GDM1 (cell line): Measurements from ENCODE around the gene IGLON5.
A peak's percentile ranks its signal among the peaks of the same experiment; 100 is the strongest.

ENCODE experiments used
- DNase-seq: peaks from one replicate; lab custom pipeline; 2025; lab: John Stamatoyannopoulos, UW

IGLON5 gene

DNA sequence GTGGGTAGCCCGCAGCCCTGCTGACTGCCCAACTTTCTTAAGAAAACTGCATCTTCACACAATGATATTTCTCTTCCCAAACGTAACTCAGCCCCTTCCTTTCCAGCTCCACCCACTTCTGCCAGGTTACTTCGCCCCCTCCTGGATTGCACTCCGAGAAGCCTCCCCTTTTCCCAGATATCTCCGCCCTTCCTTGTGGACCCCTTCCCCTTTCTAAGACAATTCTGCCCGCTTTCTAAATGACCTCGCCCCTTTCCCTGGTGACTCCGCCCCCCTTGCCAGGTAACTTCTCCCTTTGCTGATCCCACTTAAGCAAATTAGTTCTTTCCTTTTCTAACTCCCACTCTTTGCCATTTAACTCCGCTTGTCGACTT lies 27.9 kb downstream of the IGLON5 start:
- DNase-seq = no peak

DNA sequence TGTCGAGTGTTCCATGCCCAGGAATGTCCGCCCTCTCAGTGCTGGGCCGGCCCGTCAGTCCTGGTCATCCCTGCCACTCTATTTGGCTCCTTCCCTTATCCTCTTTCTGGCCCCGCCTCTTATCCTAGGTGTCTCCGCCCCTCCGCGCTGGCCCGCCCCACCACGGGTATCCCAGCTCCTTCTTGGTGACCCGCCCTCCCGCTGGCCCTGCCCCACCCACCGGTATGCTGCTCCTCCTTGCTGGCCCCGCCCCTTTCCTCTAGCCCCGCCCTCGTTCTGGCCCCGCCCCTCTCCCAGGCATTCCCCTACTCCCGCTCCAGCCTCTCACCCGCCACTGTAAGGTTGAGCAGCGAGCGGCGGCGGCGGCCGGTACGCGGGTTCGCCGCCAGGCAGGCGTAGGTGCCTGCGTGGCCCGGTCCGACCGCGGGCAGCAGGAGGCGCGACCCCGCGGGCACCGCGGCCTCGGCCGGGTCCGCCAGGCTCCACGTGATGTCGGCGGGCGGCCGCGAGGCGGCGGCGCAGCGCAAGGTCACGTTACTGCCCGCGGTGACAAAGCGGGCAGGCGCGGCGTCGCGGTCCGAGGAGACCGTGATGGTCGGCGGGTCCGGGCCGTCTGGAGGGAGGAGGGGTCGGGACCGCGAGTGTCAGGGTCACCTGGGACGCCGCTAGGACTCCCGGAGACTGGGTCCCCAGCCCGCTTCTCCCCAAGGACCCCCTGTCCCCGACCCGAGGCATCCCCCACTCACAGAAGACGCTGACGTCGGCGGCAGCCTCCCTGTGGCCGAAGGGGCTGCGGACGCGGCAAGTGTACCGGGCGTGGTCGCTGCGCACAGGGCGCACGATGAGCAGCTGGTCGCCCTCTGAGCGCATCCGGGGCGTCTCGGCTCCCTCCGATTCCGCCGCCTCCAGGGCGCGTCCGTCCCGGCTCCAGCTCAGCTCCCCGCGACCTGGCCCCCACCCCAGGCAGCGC lies 28.5 kb downstream of the IGLON5 start:
- DNase-seq = peak; percentile 88

DNA sequence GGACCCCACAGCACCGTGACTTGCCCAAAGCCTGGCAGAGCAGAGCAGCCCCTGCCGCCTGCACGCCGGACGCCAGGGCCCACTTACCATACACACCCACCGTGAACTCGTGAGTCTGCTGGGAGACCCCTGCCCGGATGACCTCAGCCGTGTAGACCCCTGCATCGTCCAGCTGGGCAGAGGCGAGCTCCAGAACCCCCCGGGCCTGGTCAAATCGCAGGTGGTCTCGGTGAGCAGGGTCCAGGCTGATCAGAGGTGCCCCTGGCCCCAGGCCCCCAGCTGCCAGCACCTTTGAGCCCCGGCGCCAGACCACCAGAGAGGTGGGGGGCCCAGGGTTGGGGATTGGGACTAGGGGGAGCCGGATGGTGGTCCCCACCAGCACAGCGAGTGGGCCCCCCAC lies 29.6 kb downstream of the IGLON5 start:
- no peak for DNase-seq

DNA sequence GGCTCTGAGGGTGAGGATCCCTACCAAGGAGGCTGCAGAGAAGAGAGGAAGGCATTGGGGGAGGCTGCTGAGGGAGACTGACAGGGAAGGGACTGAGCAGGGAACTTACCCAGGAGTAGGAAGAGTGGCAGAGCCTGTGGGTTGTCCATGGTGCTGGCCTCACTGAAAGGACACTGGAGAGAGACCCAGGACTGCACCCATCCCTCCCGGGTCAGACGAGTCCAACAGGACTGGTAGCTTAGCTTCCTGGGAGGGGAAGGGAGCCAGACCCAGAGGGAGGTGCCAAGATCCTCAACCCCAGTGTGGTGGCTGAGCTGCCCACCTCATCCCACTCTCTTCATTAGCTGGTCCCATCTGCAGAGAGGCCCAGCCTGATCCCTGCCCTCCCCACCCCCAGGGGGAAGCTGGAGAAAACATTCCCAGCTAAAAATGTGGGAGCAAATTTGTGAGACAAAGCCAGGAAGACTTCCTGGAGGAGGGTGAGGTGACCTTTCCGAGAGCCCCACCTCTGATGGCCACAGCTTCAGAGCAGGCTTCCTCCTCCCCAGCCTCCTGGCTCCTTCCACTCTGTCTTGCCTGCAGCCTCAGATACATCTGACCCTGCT lies 30.6 kb downstream of the IGLON5 start, which contains the start of gene VSIG10L:
Gene VSIG10L (minus strand): TSS at position 164 of the 605 bp plus-strand sequence. CDS start 15 bp downstream, at position 149.
- DNase-seq = no peak

GRCh38 chr19:51342631-51343569 lies 31.5 kb downstream of the IGLON5 start:
- DNase-seq = no peak

GRCh38 chr19:51345076-51345620 lies 33.7 kb downstream of the IGLON5 start:
- DNase-seq = no peak

DNA sequence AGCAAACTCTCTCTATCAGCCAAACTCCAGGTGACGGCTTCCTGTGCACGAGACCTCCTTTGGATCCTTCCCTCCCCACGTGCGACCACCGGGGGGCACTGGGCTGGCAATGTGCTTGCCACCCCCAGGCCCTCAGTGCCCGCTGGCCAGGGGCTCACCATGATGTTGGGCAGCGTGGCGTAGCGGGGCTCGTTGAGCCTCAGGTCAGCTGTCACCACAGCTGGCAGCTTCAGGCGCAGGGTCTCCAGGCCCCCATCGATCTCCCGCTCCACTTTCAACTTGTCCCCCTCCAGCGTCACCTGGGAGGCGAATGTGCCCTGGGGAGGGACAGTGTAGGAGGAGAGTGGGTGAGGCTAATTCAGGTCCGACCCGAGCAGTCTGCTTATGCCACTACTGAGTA lies 35.3 kb downstream of the IGLON5 start:
- DNase-seq = no peak

DNA sequence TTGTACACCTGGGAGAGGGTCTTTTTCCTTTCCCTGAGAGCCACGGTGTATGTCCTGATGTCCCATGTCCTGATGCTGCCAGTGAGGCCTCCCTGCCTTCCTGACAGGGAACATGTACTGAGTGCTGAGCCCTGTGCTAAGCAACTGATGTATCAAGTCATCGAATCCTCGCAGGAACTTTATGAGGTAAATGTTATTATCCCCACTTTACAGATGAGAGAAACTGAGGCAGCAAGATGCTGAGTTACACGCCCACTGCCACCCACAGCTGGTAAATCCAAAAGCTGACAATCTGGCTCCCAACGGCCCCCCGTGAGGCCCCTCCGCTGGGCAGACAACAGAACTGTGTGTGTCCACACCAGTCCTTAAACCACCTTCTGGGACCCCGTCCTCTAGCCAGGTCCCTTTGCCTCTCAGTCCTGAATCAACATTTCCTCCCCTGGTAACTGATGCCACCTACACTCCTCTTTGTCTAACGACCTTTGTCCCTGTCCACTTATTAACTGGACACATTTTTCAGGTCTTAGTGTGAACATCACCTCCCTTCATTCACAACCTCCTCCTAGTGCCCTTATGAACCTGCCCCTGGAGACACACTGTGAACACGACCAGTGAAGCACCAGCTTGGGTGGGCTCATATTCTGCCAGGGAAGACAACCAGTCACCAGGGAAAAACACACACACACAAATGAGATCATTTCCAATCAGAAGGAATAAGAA lies 35.9 kb downstream of the IGLON5 start:
- no peak for DNase-seq

GRCh38 chr19:51351266-51351990 lies 40.0 kb downstream of the IGLON5 start:
- DNase-seq = no peak

GRCh38 chr19:51352783-51353360 lies 41.4 kb downstream of the IGLON5 start:
- no peak for DNase-seq

DNA sequence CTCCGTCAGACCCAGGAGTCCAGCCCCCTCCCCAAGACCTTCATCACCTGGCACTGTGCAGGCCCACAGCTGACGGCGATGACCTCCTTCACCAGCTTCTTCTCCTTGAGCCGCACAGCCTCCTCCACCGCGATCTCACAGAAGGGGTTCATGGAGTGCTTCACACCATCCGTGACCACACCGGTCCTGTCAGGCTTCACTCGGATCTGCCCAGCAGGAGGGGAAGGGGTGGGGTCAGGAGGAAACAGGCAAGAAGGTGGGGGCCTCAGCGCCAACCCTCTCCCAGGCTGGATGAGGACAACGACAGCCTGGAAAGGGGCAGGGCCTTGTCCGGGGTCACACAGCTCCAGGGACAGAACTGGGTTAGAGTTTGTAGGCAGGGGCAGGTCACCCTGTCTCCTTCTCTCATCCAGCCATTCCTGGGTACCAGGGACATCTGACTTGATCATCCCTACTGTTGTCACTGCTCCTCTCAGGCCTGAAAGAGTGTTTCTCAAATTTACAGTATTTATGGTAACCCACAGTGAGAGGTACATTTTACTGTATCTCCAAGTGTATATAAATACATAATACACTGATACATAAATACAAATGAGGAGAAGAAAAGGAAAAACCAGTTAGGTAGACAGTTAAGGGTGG lies 42.8 kb downstream of the IGLON5 start:
- no peak for DNase-seq

GRCh38 chr19:51354742-51355148 lies 43.3 kb downstream of the IGLON5 start:
- no peak for DNase-seq

GRCh38 chr19:51356159-51356801 lies 44.8 kb downstream of the IGLON5 start:
- no peak for DNase-seq

GRCh38 chr19:51357952-51358351 lies 46.5 kb downstream of the IGLON5 start:
- DNase-seq = no peak

- no peak for DNase-seq
Observed at GRCh38 chr19:51359294-51359693, 47.9 kb downstream of the IGLON5 start.

DNA sequence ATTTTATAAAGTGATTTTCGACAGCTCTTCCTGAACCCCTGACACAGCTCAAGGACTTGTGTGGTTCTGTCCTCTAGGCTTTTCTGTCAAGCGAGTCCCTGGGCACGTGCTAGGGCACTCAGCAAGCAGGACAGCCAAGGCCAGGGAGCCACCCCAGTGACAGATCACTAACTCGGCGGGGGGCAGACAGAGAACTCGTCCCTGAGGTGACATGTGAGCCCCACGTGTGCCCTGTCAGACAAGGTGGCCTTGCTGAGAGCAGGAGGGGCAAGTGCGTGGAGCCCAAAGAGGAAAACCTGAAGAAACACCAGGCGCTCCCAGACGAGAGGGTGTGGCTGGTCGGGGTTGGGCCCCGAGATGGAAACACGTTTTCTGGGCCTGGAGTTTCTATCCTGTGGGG lies 49.8 kb downstream of the IGLON5 start:
- no peak for DNase-seq

DNA sequence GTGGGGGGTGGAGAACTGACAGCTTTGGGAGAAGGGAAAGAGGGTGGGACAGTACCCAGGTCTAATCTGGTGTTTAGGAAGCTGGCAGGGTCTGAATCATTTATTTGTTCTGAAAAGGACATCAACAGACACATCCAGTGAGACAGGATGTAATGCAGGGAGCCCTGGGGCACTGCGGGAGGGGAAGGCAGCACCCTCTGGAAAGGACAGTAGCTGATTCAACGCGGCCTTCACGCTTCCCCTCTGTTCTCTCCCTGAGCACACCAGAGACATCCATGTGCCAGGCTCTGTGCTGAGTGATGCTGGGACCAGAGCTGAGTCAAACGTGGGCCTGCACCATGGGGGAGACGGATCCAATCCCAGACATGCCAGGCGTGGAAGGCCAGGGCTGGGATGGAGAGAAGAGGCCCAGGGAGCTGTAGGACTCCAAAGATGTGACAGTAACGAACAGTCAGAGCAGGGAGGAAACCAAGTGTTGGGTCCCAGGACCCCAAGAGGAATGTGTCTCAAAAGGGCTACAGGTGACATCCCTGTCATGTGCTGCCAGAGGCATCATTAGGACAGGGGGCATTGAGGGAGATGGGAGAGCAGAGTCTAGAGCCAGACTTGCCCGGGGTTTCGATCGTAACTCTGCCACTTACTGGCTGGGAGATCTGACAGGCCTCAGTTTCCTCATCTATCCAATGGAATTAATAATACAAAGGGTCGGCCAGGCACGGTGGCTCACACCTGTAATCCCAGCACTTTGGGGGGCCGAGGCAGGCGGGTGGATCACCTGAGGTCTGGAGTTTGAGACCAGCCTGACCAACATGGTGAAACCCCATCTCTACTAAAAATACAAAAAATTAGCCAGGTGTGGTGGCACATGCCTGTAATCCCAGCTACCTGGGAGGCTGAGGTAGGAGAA lies 53.0 kb downstream of the IGLON5 start:
- DNase-seq = no peak
